B cell (primary cell): ENCODE measurements around the gene PRKCQ. TPM values are rescaled to one million over a fixed set of nuclear protein-coding genes. Genes with fewer than 3 reads are reported as not detected.

Experiments used
- ATAC-seq: fragments of 200-7000 bp; cut with Tn5 transposase; one replicate; pipeline ENCODE4 v1.10.0; 2021; ENCODE audit warnings: low read depth, mild to moderate bottlenecking, moderate number of reproducible peaks, moderate library complexity
- CTCF ChIA-PET: fragments of 350-600 bp; sonication (Branson Sonifier 250); formaldehyde crosslinking; loops from one replicate; lab custom pipeline; 2021; ENCODE audit warnings: antibody characterized with exemption, inconsistent platforms; lab: Charles Lee
- POLR2A ChIA-PET: fragments of 350-600 bp; sonication (Branson Sonifier 250); formaldehyde crosslinking; loops from one replicate; lab custom pipeline; 2021; ENCODE audit warnings: antibody characterized with exemption; lab: Charles Lee
- DNase-seq: peaks from one replicate; pipeline ENCODE4 v3.0.0; 2013
- H2AFZ ChIP-seq: 2 replicates; pipeline ENCODE4 v1.6.1; 2012; ENCODE audit warnings: mild to moderate bottlenecking, low read depth, low read length; ENCODE audit not compliant: insufficient read depth, poor library complexity, severe bottlenecking
- H3K27ac ChIP-seq, 2 donors: 1 replicate in 1 of 2; 2 replicates in 1 of 2; pipeline ENCODE4 v1.5.1; 2012 to 2013; ENCODE audit warnings: low read length in 2 of 2, mild to moderate bottlenecking in 2 of 2, moderate library complexity in 1 of 2
- H3K27me3 ChIP-seq, 4 experiments: fragments of 200-600 bp in 1 of 4; sonication (generic) in 1 of 4; replicated peaks in 1 of 4; 1 replicate in 2 of 4; 2 replicates in 2 of 4; pipeline versions ENCODE4 v1.6.1 to v1.7.0; 2013 to 2016; ENCODE audit warnings: low read length in 3 of 4, mild to moderate bottlenecking in 2 of 4, mixed read lengths in 1 of 4, moderate library complexity in 1 of 4; ENCODE audit not compliant: insufficient read depth in 4 of 4, control insufficient read depth in 3 of 4; ENCODE audit errors: control extremely low read depth in 1 of 4
- H3K36me3 ChIP-seq, 2 experiments: replicated peaks in 1 of 2; 1 replicate in 1 of 2; 2 replicates in 1 of 2; pipeline versions ENCODE4 v1.6.1 to v1.7.1; 2013; ENCODE audit warnings: low read length in 1 of 2; ENCODE audit not compliant: insufficient read depth in 2 of 2, control insufficient read depth in 1 of 2; ENCODE audit errors: control extremely low read depth in 1 of 2, extremely low read depth in 1 of 2
- H3K4me1 ChIP-seq, 2 donors: fragments of 200-600 bp in 1 of 2; sonication (generic) in 1 of 2; 1 replicate in 1 of 2; 2 replicates in 1 of 2; pipeline versions ENCODE4 v1.5.1 to v1.6.1; 2013 to 2017; ENCODE audit warnings: low read length in 2 of 2; ENCODE audit not compliant: control insufficient read depth in 2 of 2, insufficient read depth in 2 of 2
- H3K4me2 ChIP-seq: replicated peaks from 2 replicates; pipeline ENCODE3; 2012; ENCODE audit warnings: mild to moderate bottlenecking, low read depth, low read length; ENCODE audit not compliant: poor library complexity, severe bottlenecking
- H3K4me3 ChIP-seq, 5 experiments: fragments of 200-600 bp in 1 of 5; sonication (generic) in 1 of 5; 1 replicate in 3 of 5; 2 replicates in 2 of 5; pipeline versions ENCODE4 v1.5.1 to v1.7.0; 2011 to 2016; ENCODE audit warnings: low read length in 4 of 5, mild to moderate bottlenecking in 4 of 5, low read depth in 2 of 5, control low read depth in 1 of 5, moderate library complexity in 1 of 5; ENCODE audit not compliant: insufficient read depth in 1 of 5; ENCODE audit errors: control extremely low read depth in 1 of 5, extremely low read depth in 1 of 5
- H3K79me2 ChIP-seq: fragments of 200-600 bp; sonication (generic); one replicate; pipeline ENCODE4 v1.6.0; 2016; ENCODE audit warnings: low read length; ENCODE audit not compliant: control insufficient read depth, insufficient read depth
- H3K9ac ChIP-seq: fragments of 200-600 bp; sonication (generic); 2 replicates; pipeline ENCODE4 v1.6.1; 2017; ENCODE audit warnings: mild to moderate bottlenecking, low read length, moderate library complexity
- H3K9me3 ChIP-seq, 3 donors: one replicate each; pipeline versions ENCODE4 v1.6.1 to v1.7.1; 2013; ENCODE audit warnings: low read length in 2 of 3; ENCODE audit not compliant: control insufficient read depth in 2 of 3, insufficient read depth in 1 of 3; ENCODE audit errors: control extremely low read depth in 1 of 3
- H4K20me1 ChIP-seq: 2 replicates; pipeline ENCODE4 v1.6.0; 2012; ENCODE audit warnings: mild to moderate bottlenecking, low read length; ENCODE audit not compliant: insufficient read depth, control insufficient read depth, poor library complexity, severe bottlenecking
- H3K27ac Mint-ChIP-seq: one replicate; pipeline ENCODE4 v1.8.0; 2021; ENCODE audit warnings: mixed read lengths
- H3K27me3 Mint-ChIP-seq: one replicate; pipeline ENCODE4 v1.8.0; 2021; ENCODE audit warnings: mixed read lengths
- H3K4me1 Mint-ChIP-seq: one replicate; pipeline ENCODE4 v1.8.0; 2021; ENCODE audit warnings: mixed read lengths
- H3K4me3 Mint-ChIP-seq: one replicate; pipeline ENCODE4 v1.8.0; 2021; ENCODE audit warnings: mixed read lengths
- H3K9me3 Mint-ChIP-seq: one replicate; pipeline ENCODE4 v1.8.0; 2022; ENCODE audit warnings: mixed read lengths; ENCODE audit not compliant: insufficient read depth
- EZH2 ChIP-seq: IDR thresholded peaks from 2 replicates; pipeline ENCODE4 v1.6.1; 2012; ENCODE audit warnings: borderline replicate concordance, low read depth, mild to moderate bottlenecking, moderate library complexity, low read length; ENCODE audit not compliant: insufficient read depth, poor library complexity, severe bottlenecking
- WGBS: methylation state at CpG from one replicate; pipeline ENCODE4 v1.1.5; 2013; ENCODE audit warnings: missing lambda C conversion rate; ENCODE audit not compliant: insufficient coverage; 5-methylcytosine and 5-hydroxymethylcytosine counted together
- intact Hi-C: fragments of 100-400 bp; cut with micrococcal nuclease; formaldehyde crosslinking; loops from one replicate; pipeline ENCODE4 v1.10.0; 2022
- polyA plus RNA-seq: library from polyadenylated mRNA; depleted of rRNA; stranded (reverse); fragments of >200 nt; gene quantifications from 2 replicates; pipeline ENCODE4 v1.2.3, GENCODE V29; 2012
- total RNA-seq, 2 donors: library from RNA; stranded (reverse); fragments of 120-200 nt in 1 of 2; gene quantifications; 1 replicate in 1 of 2; 2 replicates in 1 of 2; pipeline versions ENCODE4 v1.2.3 to v1.2.4, GENCODE V29; 2013 to 2022
- TF ChIP-seq, protein P1 (sequence below): fragments of 200-600 bp; IDR thresholded peaks from one replicate; pipeline ENCODE4 v1.8.0; 2022; ENCODE audit warnings: antibody characterized with exemption, mild to moderate bottlenecking

PRKCQ gene
- total and polyA plus RNA-seq, 2 donors (not counting 1 experiment from before 2014, with no cell fraction given): 0.15 to 0.16 TPM

DNA sequence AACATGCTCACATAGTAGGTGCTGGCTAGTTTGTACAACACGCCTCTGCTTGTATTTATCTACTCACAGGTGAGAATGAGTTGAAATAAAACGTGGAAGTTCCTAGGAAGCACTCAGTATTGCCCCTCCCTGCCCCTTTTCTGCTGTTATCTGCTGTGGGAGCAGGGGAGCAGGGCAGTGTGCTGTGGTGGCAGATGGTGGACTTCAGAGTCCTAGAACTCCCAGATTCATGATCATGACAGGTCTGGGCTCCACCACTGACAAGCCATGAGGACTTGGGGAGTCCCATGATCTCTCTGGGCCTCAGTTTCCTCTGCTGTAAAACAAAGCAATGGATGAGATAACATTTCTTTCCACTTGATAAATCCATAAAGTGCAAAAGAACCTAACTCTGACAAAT lies 11.6 kb upstream of the PRKCQ start:
- no peaks in the 10 kb centered on the region for H3K27me3 ChIP-seq
- no peak overlapping the region for H3K4me2 ChIP-seq
- H3K27me3 Mint-ChIP-seq: peaks cover 10% of the 10 kb centered on the region
- H3K9ac ChIP-seq: no peak overlapping the region
- H4K20me1 ChIP-seq: no peaks in the 10 kb centered on the region
- DNase-seq: no peak
- no peak overlapping the region for H2AFZ ChIP-seq
- no peaks in the 10 kb centered on the region for H3K36me3 ChIP-seq
- no CpG with 5 or more reads among the region's 2 CpGs for WGBS
- H3K4me3 Mint-ChIP-seq: no peak overlapping the region
- H3K4me1 Mint-ChIP-seq: peaks cover 4% of the 10 kb centered on the region
- H3K4me3 ChIP-seq: no peak overlapping the region
- H3K27ac ChIP-seq: no peak overlapping the region
- H3K27ac Mint-ChIP-seq: no peak overlapping the region
- H3K79me2 ChIP-seq: no peaks in the 10 kb centered on the region
- TF ChIP-seq, protein P1, sequence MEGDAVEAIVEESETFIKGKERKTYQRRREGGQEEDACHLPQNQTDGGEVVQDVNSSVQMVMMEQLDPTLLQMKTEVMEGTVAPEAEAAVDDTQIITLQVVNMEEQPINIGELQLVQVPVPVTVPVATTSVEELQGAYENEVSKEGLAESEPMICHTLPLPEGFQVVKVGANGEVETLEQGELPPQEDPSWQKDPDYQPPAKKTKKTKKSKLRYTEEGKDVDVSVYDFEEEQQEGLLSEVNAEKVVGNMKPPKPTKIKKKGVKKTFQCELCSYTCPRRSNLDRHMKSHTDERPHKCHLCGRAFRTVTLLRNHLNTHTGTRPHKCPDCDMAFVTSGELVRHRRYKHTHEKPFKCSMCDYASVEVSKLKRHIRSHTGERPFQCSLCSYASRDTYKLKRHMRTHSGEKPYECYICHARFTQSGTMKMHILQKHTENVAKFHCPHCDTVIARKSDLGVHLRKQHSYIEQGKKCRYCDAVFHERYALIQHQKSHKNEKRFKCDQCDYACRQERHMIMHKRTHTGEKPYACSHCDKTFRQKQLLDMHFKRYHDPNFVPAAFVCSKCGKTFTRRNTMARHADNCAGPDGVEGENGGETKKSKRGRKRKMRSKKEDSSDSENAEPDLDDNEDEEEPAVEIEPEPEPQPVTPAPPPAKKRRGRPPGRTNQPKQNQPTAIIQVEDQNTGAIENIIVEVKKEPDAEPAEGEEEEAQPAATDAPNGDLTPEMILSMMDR: no peak
- no peak for TF ChIP-seq EZH2
- no peaks in the 10 kb centered on the region for H3K4me1 ChIP-seq
- H3K9me3 ChIP-seq: no peaks in the 10 kb centered on the region
- intact Hi-C loops: no loop called here
- ChIA-PET CTCF (interaction anchor here (0.9 kb wide), 1 partner anchor 14 kb away, joined by 3 read pairs; no protein-coding TSS in a partner anchor), POLR2A (no interaction called here)
- no peak for ATAC-seq
- no peaks in the 10 kb centered on the region for H3K9me3 Mint-ChIP-seq

DNA sequence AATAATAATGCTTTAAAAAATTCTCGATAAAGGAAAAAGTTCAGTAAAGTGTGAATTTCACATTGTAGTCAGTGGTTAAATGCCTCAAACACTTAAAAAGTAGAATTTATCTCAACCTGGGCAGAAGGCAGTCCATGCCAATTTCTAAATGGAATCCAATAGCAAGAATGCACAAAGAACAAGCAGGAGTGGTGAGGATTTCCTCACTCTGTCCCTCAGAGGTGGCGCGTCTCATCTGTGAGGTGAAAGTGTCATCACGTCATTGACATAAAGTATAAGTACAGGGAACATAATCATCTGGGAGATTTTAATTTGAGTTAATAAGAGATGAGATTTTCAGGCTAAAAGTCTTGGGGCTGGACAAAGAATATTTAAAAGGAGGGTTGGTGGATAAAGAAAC lies 10.0 kb upstream of the PRKCQ start:
- Histone ChIP-seq H3K4me1 (no peaks in the 10 kb centered on the region), H3K9ac (no peak overlapping the region), H2AFZ (no peak overlapping the region), H4K20me1 (no peaks in the 10 kb centered on the region), H3K4me3 (no peak overlapping the region), H3K9me3 (no peaks in the 10 kb centered on the region), H3K79me2 (no peaks in the 10 kb centered on the region), H3K27me3 (no peaks in the 10 kb centered on the region), H3K27ac (no peak overlapping the region), H3K36me3 (no peaks in the 10 kb centered on the region), H3K4me2 (no peak overlapping the region)
- no peak for TF ChIP-seq EZH2
- TF ChIP-seq, protein P1: no peak
- DNase-seq (no peak), ATAC-seq (no peak)
- H3K4me3 Mint-ChIP-seq: no peak overlapping the region
- ChIA-PET POLR2A (no interaction called here), CTCF (no interaction called here)
- 100% methylated on average over 2 of the region's 4 CpGs for WGBS
- H3K27ac Mint-ChIP-seq: no peak overlapping the region
- peaks cover 4% of the 10 kb centered on the region for H3K4me1 Mint-ChIP-seq
- intact Hi-C loops: no loop called here
- no peaks in the 10 kb centered on the region for H3K9me3 Mint-ChIP-seq
- H3K27me3 Mint-ChIP-seq: peaks cover 10% of the 10 kb centered on the region
